ENCODE results near the gene GSTT4. TPM values are rescaled to one million over a fixed set of nuclear protein-coding genes. Genes with fewer than 3 reads are reported as not detected.

The GSTT4 gene
- total RNA-seq, 1 donor from 2014 or later, result not detected

Other genes starting within 250 kb of the GSTT4 start
- not detected for gene C22orf15, start 242.5 kb downstream of the GSTT4 start, total RNA-seq (ENCODE audit: unreplicated experiment)
- gene CHCHD10, start 237.5 kb downstream of the GSTT4 start, total RNA-seq (ENCODE audit: unreplicated experiment), result 35.9 TPM
- 28.8 TPM for gene MMP11, start 232.6 kb downstream of the GSTT4 start, total RNA-seq (ENCODE audit: unreplicated experiment)
- gene SMARCB1, start 218.5 kb downstream of the GSTT4 start, total RNA-seq (ENCODE audit: unreplicated experiment), result 227 TPM
- 1.2 TPM for gene DERL3, start 166.4 kb downstream of the GSTT4 start, total RNA-seq (ENCODE audit: unreplicated experiment)
- 52.4 TPM for gene SLC2A11, start 147.6 kb downstream of the GSTT4 start, total RNA-seq (ENCODE audit: unreplicated experiment)
- gene MIF, start 111.1 kb downstream of the GSTT4 start, total RNA-seq (ENCODE audit: unreplicated experiment), result 581 TPM
- gene GSTT2B, start 44.3 kb downstream of the GSTT4 start, total RNA-seq (ENCODE audit: unreplicated experiment), result 11.9 TPM
- 0.96 TPM for gene DDTL, start 38.6 kb downstream of the GSTT4 start, total RNA-seq (ENCODE audit: unreplicated experiment)
- 95.9 TPM for gene DDT, start 31.0 kb downstream of the GSTT4 start, total RNA-seq (ENCODE audit: unreplicated experiment)
- gene GSTT2, start 25.3 kb downstream of the GSTT4 start, total RNA-seq (ENCODE audit: unreplicated experiment), result 0.76 TPM
- gene CABIN1, start 5.9 kb upstream of the GSTT4 start, total RNA-seq (ENCODE audit: unreplicated experiment), result 72.5 TPM
- gene SUSD2, start 176.0 kb upstream of the GSTT4 start, total RNA-seq (ENCODE audit: unreplicated experiment), result 123 TPM
- 10.7 TPM for gene GGT5, start 239.6 kb upstream of the GSTT4 start, total RNA-seq (ENCODE audit: unreplicated experiment)

All from glutamatergic neuron (in vitro differentiated cells).